NCI-H2107 (cell line): ENCODE results near the gene AZIN2.
"Not testable (repeated sequence)": the region's sequence is repeated elsewhere in the genome, so short reads cannot be mapped to it uniquely, and the experiment has no call there.

Source experiments
- DNase-seq: peaks from one replicate; lab custom pipeline; 2025; lab: John Stamatoyannopoulos, UW

The AZIN2 gene

GRCh38 chr1:33080885-33081553, at the start of gene AZIN2:
Gene AZIN2 (plus strand): TSS chr1:33081153. CDS start chr1:33082250, 1,097 bp downstream.
- DNase-seq: peak; percentile 83

GRCh38 chr1:33031506-33031905, 49.4 kb upstream of the AZIN2 start:
- no peak for DNase-seq

DNA sequence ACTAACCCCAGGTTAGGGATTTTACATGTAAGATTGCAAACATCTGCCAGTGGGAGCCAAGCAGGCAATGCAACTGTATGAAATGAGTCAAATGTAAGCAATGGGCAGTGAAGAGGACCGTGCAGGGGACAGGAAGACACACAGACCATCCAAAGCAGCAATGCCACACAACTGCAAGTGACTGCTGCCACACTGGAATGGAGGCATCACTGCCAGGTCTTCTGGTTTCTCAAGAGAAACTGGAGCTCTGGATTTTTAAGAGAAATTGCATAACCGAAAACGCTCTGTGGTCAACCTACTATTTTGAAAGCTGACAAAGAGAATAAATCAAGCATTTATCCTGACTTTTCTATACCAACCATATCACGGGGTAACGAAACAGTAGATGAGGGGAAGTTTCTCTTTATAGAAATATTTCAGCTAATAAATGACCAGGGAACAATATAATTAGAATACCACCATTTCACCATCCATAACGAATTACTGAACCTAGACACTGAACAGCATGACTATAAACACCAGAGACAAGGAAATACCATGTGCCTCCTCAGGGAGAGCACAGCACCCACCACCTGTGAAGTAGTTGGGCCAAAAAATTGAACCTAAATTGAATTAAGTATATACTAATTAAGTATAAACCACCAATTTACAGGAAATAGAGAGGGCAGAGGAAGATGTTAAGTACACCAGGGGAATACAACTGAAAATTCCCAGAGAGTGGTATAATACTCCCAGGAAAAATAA, 48.7 kb upstream of the AZIN2 start:
- DNase-seq: no peak

- no peak for DNase-seq
Measured at GRCh38 chr1:33036051-33036525, 44.9 kb upstream of the AZIN2 start.

GRCh38 chr1:33036526-33037503, 44.1 kb upstream of the AZIN2 start, which contains the start of gene AK2:
Gene AK2 (minus strand): TSS chr1:33036883. CDS start chr1:33036828, 55 bp downstream.
- DNase-seq: peak; percentile 95

GRCh38 chr1:33039840-33040239, 41.1 kb upstream of the AZIN2 start:
- no peak for DNase-seq

GRCh38 chr1:33041026-33041425, 39.9 kb upstream of the AZIN2 start:
- DNase-seq: no peak

GRCh38 chr1:33042831-33043230, 38.1 kb upstream of the AZIN2 start:
- no peak for DNase-seq

DNA sequence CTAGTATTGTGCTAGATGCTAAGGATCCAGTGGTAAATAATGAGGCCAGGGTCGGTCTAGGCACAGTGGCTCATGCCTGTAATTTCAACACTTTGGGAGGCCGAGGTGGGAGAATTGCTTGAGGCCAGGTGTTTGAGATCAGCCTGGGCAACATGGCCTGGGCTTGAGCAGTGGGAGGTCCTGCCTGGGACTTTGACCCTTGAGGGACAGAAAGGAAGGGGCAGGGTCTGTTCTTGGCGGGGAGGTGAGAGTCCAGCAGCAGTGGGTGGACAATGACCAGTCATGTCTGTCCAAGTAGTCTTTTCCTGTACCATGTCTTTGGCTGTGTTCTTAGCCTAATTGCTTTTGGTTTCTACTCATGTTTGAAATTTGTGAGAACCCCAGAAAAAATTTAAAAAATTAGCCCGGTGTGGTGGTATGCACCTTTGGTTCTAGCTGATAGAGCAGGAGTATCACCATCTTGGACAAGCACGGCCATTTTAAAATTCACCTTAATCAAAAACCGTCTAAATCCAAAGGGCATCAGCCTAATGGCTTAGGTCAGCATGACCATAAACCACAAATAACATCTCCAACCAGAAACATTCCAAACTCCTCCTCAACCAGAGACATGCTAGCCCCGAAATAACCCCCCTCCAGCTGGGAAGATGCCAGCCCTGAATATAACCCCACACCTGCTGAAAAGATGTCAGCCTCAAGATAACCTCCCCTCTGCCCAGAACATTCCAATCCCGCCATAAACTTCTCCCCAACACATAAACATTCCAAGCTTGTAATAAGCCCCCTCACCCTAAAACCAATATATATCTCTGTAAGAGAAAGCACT, 37.5 kb upstream of the AZIN2 start:
- DNase-seq: no peak

GRCh38 chr1:33045246-33045645, 35.7 kb upstream of the AZIN2 start:
- DNase-seq: no peak

DNA sequence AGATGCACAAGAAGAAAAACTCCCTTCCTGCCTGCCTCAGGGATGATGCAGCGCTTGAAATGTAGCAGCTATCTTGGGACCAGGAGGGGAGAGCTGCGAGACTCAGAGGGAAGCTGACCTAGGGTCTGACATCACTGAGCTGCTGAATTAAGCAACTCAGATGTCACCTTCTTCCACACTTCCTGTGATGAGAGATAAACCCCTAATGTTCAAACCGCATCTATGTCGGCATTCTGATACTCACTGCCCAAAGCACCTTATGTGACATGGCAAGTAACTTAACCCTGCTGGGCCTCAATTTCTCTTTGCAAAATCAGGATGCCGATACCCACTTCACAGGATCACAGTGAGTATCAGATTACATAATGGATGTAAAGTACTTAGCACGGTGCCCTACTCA, 35.1 kb upstream of the AZIN2 start:
- DNase-seq: no peak

DNA sequence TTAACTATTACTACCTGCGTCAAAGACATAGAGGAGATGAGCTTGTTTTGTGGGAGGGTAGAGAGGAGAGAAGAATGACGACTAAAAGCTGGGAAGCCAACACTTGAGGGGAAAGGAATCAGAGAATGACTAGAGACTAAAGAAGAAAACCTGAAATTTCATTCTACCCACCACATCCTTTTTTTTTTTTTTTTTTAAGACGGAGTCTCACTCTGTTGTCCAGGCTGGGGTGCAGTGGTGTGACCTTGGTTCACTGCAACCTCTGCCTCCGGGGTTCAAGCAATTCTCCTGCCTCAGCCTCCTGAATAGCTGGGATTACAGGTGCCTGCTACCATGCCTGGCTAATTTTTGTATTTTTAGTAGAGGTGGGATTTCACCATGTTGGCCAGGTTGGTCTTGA, 34.7 kb upstream of the AZIN2 start:
- DNase-seq: not testable (repeated sequence)

DNA sequence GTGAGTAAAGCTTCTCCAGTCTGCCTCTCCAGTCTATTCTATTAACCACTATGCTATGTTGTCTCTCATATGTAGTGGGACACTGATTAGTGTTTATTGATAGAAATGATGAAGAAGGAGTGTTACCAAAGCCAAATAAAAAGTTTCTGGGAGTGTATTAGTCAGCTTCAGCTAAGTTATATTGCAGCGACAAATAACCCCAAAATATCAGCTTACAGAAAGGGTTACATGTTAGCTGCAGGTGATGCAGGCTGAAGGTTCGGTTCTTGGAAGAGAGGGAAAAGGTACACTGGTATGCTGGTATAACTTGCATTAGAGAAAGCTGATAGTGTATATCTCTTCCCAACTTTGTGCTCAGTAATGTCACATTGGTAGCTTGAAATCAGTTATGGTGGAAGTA, 33.7 kb upstream of the AZIN2 start:
- DNase-seq: no peak

DNA sequence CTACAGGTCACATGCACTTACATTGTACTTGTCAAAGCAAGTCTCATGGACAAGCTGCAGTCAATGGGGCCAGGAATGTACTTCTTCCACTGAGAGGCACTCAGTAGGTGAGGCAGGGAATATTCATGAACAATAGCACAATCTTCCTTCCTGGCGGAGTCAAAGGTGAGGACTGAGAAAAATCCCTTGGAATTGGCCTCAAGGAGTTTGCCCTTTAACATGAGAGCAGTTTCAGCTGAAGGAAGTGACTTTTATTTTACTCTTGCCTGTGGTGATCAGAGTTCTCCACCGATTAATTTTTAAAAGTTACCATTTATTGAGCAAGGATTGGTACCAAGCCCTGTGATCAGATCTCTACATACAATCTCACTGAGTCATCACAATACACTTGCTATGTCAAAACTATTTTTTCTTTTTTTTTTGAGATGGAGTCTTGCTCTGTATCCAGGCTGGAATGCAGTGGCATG, 33.1 kb upstream of the AZIN2 start:
- DNase-seq: no peak

DNA sequence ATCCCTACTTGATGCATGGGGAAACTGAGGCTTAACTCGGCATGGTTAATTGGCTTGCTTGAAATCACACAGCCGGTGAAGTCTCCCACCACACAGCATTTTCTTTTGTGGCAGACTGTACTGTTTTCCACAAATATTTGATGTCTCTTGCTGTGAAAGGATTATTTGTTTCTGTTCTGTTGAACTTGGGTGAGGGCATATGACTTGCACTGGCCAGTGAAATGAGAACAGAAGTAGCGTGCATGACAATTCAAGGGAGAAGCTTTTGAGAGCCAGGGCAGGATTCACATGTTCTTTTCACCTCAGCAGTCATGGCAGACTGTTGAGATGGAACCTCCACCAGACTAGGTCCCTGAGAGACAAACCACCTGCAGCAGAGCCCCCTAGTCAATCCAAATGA, 32.5 kb upstream of the AZIN2 start:
- DNase-seq: no peak

- DNase-seq: no peak
Measured at GRCh38 chr1:33049371-33049770, 31.6 kb upstream of the AZIN2 start.

- no peak for DNase-seq
Measured at GRCh38 chr1:33050221-33051076, 30.5 kb upstream of the AZIN2 start.

- DNase-seq: peak; percentile 12
Measured at GRCh38 chr1:33055210-33056008, 25.5 kb upstream of the AZIN2 start.

DNA sequence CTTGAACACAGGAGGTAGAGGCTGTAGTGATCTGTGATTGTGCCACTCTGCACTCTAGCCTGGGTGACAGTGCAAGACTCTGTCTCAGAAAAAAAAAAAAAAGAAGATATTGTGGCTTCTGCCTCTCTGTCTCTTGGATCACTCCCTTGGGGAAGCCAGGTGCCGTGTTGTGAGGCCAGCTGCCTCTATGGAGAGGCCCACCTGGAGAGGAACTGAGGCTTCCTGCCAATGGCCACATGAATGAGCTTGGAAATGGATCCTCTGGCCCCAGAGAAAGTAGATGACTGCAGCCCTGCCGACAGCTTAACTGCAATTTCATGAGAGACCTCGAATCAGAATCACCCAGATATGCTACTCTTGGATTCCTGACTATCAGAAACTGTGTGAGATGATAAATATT, 24.5 kb upstream of the AZIN2 start:
- DNase-seq: peak; percentile 17
